ENCODE data around the gene ST6GAL1.

Gene ST6GAL1

GRCh38 chr3:186974824-186975313 lies 44.5 kb downstream of the ST6GAL1 start:
- Histone ChIP-seq H4K20me1 (ENCODE audit: insufficient read depth, low read length) (no peaks in the 10 kb centered on the region), H3K4me3 (ENCODE audit: low read depth in 1 of 2, low read length in 2 of 2) (no peak overlapping the region), H3K9me3 (ENCODE audit: insufficient read depth, low read length, severe bottlenecking) (no peaks in the 10 kb centered on the region), H3K79me2 (ENCODE audit: insufficient read depth, low read length) (no peaks in the 10 kb centered on the region), H3K27me3 (ENCODE audit: insufficient read depth, low read length, poor library complexity) (peaks cover 5% of the 10 kb centered on the region), H2AFZ (ENCODE audit: low read depth, low read length) (no peak overlapping the region), H3K9ac (ENCODE audit: low read depth, low read length) (no peak overlapping the region), H3K27ac (ENCODE audit: low read length) (no peak overlapping the region), H3K36me3 (ENCODE audit: insufficient read depth, low read length) (no peaks in the 10 kb centered on the region), H3K4me1 (ENCODE audit: insufficient read depth, low read length) (no peaks in the 10 kb centered on the region), H3K4me2 (ENCODE audit: insufficient read depth, low read length) (no peak overlapping the region)
- DNase-seq, result no peak
- ATAC-seq (ENCODE audit: insufficient read depth, low read depth), result no peak
- TF ChIP-seq, protein P1, sequence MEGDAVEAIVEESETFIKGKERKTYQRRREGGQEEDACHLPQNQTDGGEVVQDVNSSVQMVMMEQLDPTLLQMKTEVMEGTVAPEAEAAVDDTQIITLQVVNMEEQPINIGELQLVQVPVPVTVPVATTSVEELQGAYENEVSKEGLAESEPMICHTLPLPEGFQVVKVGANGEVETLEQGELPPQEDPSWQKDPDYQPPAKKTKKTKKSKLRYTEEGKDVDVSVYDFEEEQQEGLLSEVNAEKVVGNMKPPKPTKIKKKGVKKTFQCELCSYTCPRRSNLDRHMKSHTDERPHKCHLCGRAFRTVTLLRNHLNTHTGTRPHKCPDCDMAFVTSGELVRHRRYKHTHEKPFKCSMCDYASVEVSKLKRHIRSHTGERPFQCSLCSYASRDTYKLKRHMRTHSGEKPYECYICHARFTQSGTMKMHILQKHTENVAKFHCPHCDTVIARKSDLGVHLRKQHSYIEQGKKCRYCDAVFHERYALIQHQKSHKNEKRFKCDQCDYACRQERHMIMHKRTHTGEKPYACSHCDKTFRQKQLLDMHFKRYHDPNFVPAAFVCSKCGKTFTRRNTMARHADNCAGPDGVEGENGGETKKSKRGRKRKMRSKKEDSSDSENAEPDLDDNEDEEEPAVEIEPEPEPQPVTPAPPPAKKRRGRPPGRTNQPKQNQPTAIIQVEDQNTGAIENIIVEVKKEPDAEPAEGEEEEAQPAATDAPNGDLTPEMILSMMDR (IDR thresholded peaks at IDR 0.05; ENCODE audit: borderline replicate concordance, extremely low read depth, low read length, poor library complexity, severe bottlenecking), result no peak
- no peak for TF ChIP-seq EZH2 (IDR thresholded peaks at IDR 0.05; ENCODE audit: borderline replicate concordance, low read depth, low read length, severe bottlenecking)

- TF ChIP-seq, protein P1 (IDR thresholded peaks at IDR 0.05; ENCODE audit: borderline replicate concordance, extremely low read depth, low read length, poor library complexity, severe bottlenecking), result no peak
- no peak for TF ChIP-seq EZH2 (IDR thresholded peaks at IDR 0.05; ENCODE audit: borderline replicate concordance, low read depth, low read length, severe bottlenecking)
- no peak overlapping the region for H3K27ac ChIP-seq (ENCODE audit: low read length)
- no peaks in the 10 kb centered on the region for H3K79me2 ChIP-seq (ENCODE audit: insufficient read depth, low read length)
- H3K4me3 ChIP-seq (ENCODE audit: low read depth in 1 of 2, low read length in 2 of 2), result no peak overlapping the region
- H3K9me3 ChIP-seq (ENCODE audit: insufficient read depth, low read length, severe bottlenecking), result no peaks in the 10 kb centered on the region
- no peak overlapping the region for H3K4me2 ChIP-seq (ENCODE audit: insufficient read depth, low read length)
- H3K9ac ChIP-seq (ENCODE audit: low read depth, low read length), result no peak overlapping the region
- no peaks in the 10 kb centered on the region for H4K20me1 ChIP-seq (ENCODE audit: insufficient read depth, low read length)
- H3K36me3 ChIP-seq (ENCODE audit: insufficient read depth, low read length), result no peaks in the 10 kb centered on the region
- no peak overlapping the region for H2AFZ ChIP-seq (ENCODE audit: low read depth, low read length)
- H3K27me3 ChIP-seq (ENCODE audit: insufficient read depth, low read length, poor library complexity), result peaks cover 5% of the 10 kb centered on the region
- DNase-seq, result no peak
- no peaks in the 10 kb centered on the region for H3K4me1 ChIP-seq (ENCODE audit: insufficient read depth, low read length)
- ATAC-seq (ENCODE audit: insufficient read depth, low read depth), result no peak
Observed at GRCh38 chr3:186975726-186976125, 45.4 kb downstream of the ST6GAL1 start.

DNA sequence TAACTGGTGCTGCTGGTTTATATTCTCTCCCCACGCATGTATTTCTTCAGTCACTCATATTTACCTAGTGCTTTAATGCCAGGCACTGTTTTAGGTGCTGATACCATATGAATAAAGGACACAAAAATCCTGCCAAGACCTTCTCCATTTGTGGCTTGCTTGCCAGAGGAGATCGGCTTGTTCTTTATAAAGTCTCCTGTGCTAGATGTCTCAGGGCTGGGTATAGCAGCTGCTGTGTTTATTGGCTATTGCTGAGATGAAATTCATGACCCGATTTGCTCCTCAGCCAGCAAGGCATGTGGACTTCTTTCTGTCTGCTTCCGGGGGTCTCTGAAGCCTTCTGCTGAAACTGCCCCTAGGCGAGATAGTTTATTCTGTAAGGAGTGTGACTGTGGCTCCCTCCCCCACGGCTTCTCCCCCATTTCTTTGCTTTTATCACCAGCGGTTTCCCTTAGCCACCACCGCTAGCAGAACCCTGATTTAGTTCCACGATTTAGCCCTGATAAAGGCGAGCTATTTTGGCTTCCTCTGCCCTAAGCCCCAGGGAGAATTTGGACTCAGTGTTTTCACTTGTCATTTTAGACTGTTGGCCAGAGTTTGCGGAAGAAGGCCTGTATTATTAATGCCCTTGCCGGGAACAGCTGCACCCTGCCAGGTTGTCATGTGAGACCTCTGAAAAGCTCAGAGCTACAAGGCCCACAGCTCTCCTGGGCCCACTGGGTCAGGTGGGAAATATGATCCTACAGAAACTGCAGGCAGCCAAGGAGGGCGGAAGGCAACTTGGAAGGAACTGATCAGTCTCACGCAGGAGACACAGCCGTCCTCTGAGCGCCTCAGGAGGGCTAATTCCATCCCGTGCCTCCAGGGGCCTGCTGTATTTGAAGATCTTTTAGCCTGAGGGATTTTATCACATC lies 46.8 kb downstream of the ST6GAL1 start:
- Histone ChIP-seq H3K4me3 (ENCODE audit: low read depth in 1 of 2, low read length in 2 of 2) (no peak overlapping the region), H3K9me3 (ENCODE audit: insufficient read depth, low read length, severe bottlenecking) (no peaks in the 10 kb centered on the region), H3K4me1 (ENCODE audit: insufficient read depth, low read length) (no peaks in the 10 kb centered on the region), H3K36me3 (ENCODE audit: insufficient read depth, low read length) (no peaks in the 10 kb centered on the region), H4K20me1 (ENCODE audit: insufficient read depth, low read length) (no peaks in the 10 kb centered on the region), H3K79me2 (ENCODE audit: insufficient read depth, low read length) (no peaks in the 10 kb centered on the region), H3K4me2 (ENCODE audit: insufficient read depth, low read length) (no peak overlapping the region), H3K27ac (ENCODE audit: low read length) (no peak overlapping the region), H2AFZ (ENCODE audit: low read depth, low read length) (no peak overlapping the region), H3K9ac (ENCODE audit: low read depth, low read length) (no peak overlapping the region), H3K27me3 (ENCODE audit: insufficient read depth, low read length, poor library complexity) (peaks cover 9% of the 10 kb centered on the region)
- TF ChIP-seq EZH2 (IDR thresholded peaks at IDR 0.05; ENCODE audit: borderline replicate concordance, low read depth, low read length, severe bottlenecking), result no peak
- TF ChIP-seq, protein P1 (IDR thresholded peaks at IDR 0.05; ENCODE audit: borderline replicate concordance, extremely low read depth, low read length, poor library complexity, severe bottlenecking), result no peak
- ATAC-seq (ENCODE audit: insufficient read depth, low read depth) (no peak), DNase-seq (no peak)

Data from DND-41 (cell line).